HepG2 (cell line): ENCODE measurements around the gene TEX13D. TPM values are rescaled to one million over a fixed set of nuclear protein-coding genes. Genes with fewer than 3 reads are reported as not detected.

Experiments used
- ATAC-seq: fragments of 200-7000 bp; cut with Tn5 transposase; 3 replicates; pipeline ENCODE4 v1.9.1; 2020; ENCODE audit warnings: mild to moderate bottlenecking, moderate library complexity
- BruUV-seq: library from RNA; stranded (reverse); fragments of 400-500 nt; replicated peaks from 2 replicates; lab custom pipeline; 2021; lab: Mats Ljungman, UMichigan
- CTCF ChIA-PET: fragments of 300-600 bp; formaldehyde crosslinking; extraction: SDS; loops from one replicate; lab custom pipeline; 2021; ENCODE audit warnings: low total read pairs, inconsistent platforms, low intra/inter-chr PET ratio; lab: Yijun Ruan, JAX
- POLR2A ChIA-PET: fragments of 350-600 bp; sonication (Branson Sonifier 250); formaldehyde crosslinking; loops from one replicate; lab custom pipeline; 2020; ENCODE audit warnings: antibody characterized with exemption, inconsistent platforms; lab: Yijun Ruan, JAX
- DNase-seq: peaks from one replicate; pipeline ENCODE4 v3.0.0-alpha.2; 2015; ENCODE audit warnings: low spot score
- FAIRE-seq: peaks from 3 replicates; lab custom pipeline; 2011; peaks lifted over from hg19 to GRCh38; lab: Jason Lieb, UNC
- H2AFZ ChIP-seq: one replicate; pipeline ENCODE4 v1.6.1; 2011; ENCODE audit warnings: low read length, inconsistent platforms
- H3K27ac ChIP-seq: fragments of 300-600 bp; 3 replicates; pipeline ENCODE4 v1.8.0; 2011; ENCODE audit warnings: mixed run types, mild to moderate bottlenecking, mixed read lengths, low read length, inconsistent platforms; ENCODE audit not compliant: insufficient read depth; ENCODE audit errors: extremely low read length
- H3K27me3 ChIP-seq, 2 experiments: fragments of 200-600 bp in 1 of 2; 2 replicates in 1 of 2; 3 replicates in 1 of 2; pipeline versions ENCODE4 v1.6.0 to v1.8.0; 2011; ENCODE audit warnings: low read length in 2 of 2, mild to moderate bottlenecking in 2 of 2, moderate library complexity in 2 of 2, inconsistent platforms in 1 of 2; ENCODE audit not compliant: insufficient read depth in 2 of 2, control insufficient read depth in 1 of 2
- H3K36me3 ChIP-seq, 2 experiments: fragments of 200-600 bp in 1 of 2; replicated peaks in 1 of 2; 2 replicates in 1 of 2; 3 replicates in 1 of 2; pipeline versions ENCODE4 v1.5.1 to v1.8.0; 2011; ENCODE audit warnings: low read length in 2 of 2, inconsistent platforms in 1 of 2; ENCODE audit not compliant: insufficient read depth in 2 of 2, control insufficient read depth in 1 of 2
- H3K4me1 ChIP-seq: 2 replicates; pipeline ENCODE4 v1.5.1; 2012; ENCODE audit warnings: low read length, inconsistent platforms; ENCODE audit not compliant: insufficient read depth
- H3K4me2 ChIP-seq: 2 replicates; pipeline ENCODE4 v1.6.0; 2011; ENCODE audit warnings: low read depth, low read length, inconsistent platforms
- H3K4me3 ChIP-seq, 3 experiments: fragments of 200-600 bp in 1 of 3; sonication (generic), shearing (Covaris generic) in 1 of 3; replicated peaks in 1 of 3; 2 replicates each; pipeline ENCODE4 v1.5.1; 2011 to 2016; ENCODE audit warnings: low read length in 3 of 3, inconsistent platforms in 2 of 3, low read depth in 2 of 3, mild to moderate bottlenecking in 2 of 3, control low read depth in 1 of 3, mixed read lengths in 1 of 3; ENCODE audit not compliant: insufficient read depth in 1 of 3
- H3K79me2 ChIP-seq: one replicate; pipeline ENCODE4 v1.6.1; 2011; ENCODE audit warnings: low read length, inconsistent platforms; ENCODE audit not compliant: insufficient read depth
- H3K9ac ChIP-seq: 2 replicates; pipeline ENCODE4 v1.6.0; 2011; ENCODE audit warnings: mild to moderate bottlenecking, low read depth, low read length, inconsistent platforms; ENCODE audit not compliant: insufficient read depth
- H3K9me3 ChIP-seq: 2 replicates; pipeline ENCODE4 v1.5.1; 2012; ENCODE audit warnings: mild to moderate bottlenecking, low read length
- H4K20me1 ChIP-seq: 2 replicates; pipeline ENCODE4 v1.6.0; 2011; ENCODE audit warnings: inconsistent platforms, mild to moderate bottlenecking, low read length, moderate library complexity; ENCODE audit not compliant: insufficient read depth
- BHLHE40 ChIP-seq: IDR thresholded peaks from 2 replicates; pipeline ENCODE4 v1.6.1; 2011; ENCODE audit warnings: low read length, improper control_type of control experiment
- CC2D1A ChIP-seq: sonication (generic); formaldehyde crosslinking; IDR thresholded peaks from 2 replicates; pipeline ENCODE4 v1.8.1; 2023; ENCODE audit warnings: mild to moderate bottlenecking, missing genetic modification reagents
- IKZF1 ChIP-seq: fragments of 450-650 bp; IDR thresholded peaks from 2 replicates; pipeline ENCODE4 v1.7.1; 2016
- IRX3 ChIP-seq: sonication (generic); formaldehyde crosslinking; IDR thresholded peaks from 2 replicates; pipeline ENCODE4 v1.8.1; 2023; ENCODE audit warnings: mild to moderate bottlenecking, low read depth, missing genetic modification reagents, borderline replicate concordance
- LCORL ChIP-seq, 2 experiments: fragments of 450-650 bp in 1 of 2; sonication (generic) in 1 of 2; formaldehyde crosslinking in 1 of 2; IDR thresholded peaks; 2 replicates each; pipeline versions ENCODE4 v1.5.0 to v1.6.1; 2017 to 2020; ENCODE audit warnings: antibody characterized with exemption in 1 of 2, missing genetic modification reagents in 1 of 2
- MAFF ChIP-seq: IDR thresholded peaks from 2 replicates; pipeline ENCODE4 v1.6.1; 2011; ENCODE audit warnings: low read depth, low read length, improper control_type of control experiment
- MAFK ChIP-seq, 2 experiments: IDR thresholded peaks in 1 of 2; conservative IDR thresholded peaks in 1 of 2; 2 replicates each; pipeline ENCODE4 v1.6.1; 2011; ENCODE audit warnings: improper control_type of control experiment in 2 of 2, low read length in 2 of 2
- NFKBIZ ChIP-seq: IDR thresholded peaks from 2 replicates; pipeline ENCODE4 v1.6.1; 2018; ENCODE audit warnings: missing genetic modification reagents, missing compliant biosample characterization
- ZFAT ChIP-seq: sonication (generic); formaldehyde crosslinking; conservative IDR thresholded peaks from 2 replicates; pipeline ENCODE4 v1.8.1; 2023; ENCODE audit warnings: missing genetic modification reagents, inconsistent platforms
- ZNF7 ChIP-seq: IDR thresholded peaks from 2 replicates; pipeline ENCODE4 v1.6.1; 2016; ENCODE audit warnings: missing biosample characterization, missing genetic modification reagents
- WGBS: methylation state at CpG from one replicate; pipeline ENCODE4 v1.1.6; 2017; ENCODE audit warnings: low lambda C conversion rate; 5-methylcytosine and 5-hydroxymethylcytosine counted together
- in situ Hi-C: cut with HindIII; loops from 2 replicates; pipeline ENCODE4 v1.10.0; 2017; ENCODE audit warnings: low pct_unique_long_range_greater_than_20kb; ENCODE audit not compliant: extremely low pct_ligation_motif_present
- intact Hi-C: fragments of 100-400 bp; cut with micrococcal nuclease; formaldehyde crosslinking; loops from one replicate; pipeline ENCODE4 v1.10.0; 2022; ENCODE audit not compliant: unreplicated experiment
- polyA plus RNA-seq, 8 experiments: library from polyadenylated mRNA; depleted of rRNA in 3 of 8; stranded (reverse) in 7 of 8; unstranded in 1 of 8; fragments of >200 nt; fragmentation: Illumina TruSeq in 4 of 8; extraction: Trizol in 4 of 8; gene quantifications; 2 replicates each; pipeline versions ENCODE4 v1.2.1 to v1.2.3, GENCODE V29; 2011 to 2016; ENCODE audit warnings: low read depth in 4 of 8, missing spikeins in 1 of 8, mixed read lengths in 1 of 8; ENCODE audit not compliant: insufficient read depth in 1 of 8
- total RNA-seq, 5 experiments: library from RNA; depleted of rRNA; stranded (reverse); fragments of >200 nt; fragmentation: Illumina TruSeq; extraction: Trizol; gene quantifications; 2 replicates each; pipeline ENCODE4 v1.2.3, GENCODE V29; 2016; ENCODE audit warnings: low read depth in 1 of 5
- TF ChIP-seq, protein P1 (sequence below), 2 experiments: sonication (generic) in 1 of 2; formaldehyde crosslinking in 1 of 2; IDR thresholded peaks; 2 replicates each; pipeline versions ENCODE4 v1.6.1 to v1.9.0; 2014 to 2022; ENCODE audit warnings: antibody characterized with exemption in 1 of 2, borderline replicate concordance in 1 of 2, inconsistent platforms in 1 of 2, low read depth in 1 of 2, missing genetic modification reagents in 1 of 2

Gene TEX13D
- total and polyA plus RNA-seq, 2 of the 13 experiments (the other 11 are each of a cell fraction or from before 2014, with no cell fraction given): not detected

DNA sequence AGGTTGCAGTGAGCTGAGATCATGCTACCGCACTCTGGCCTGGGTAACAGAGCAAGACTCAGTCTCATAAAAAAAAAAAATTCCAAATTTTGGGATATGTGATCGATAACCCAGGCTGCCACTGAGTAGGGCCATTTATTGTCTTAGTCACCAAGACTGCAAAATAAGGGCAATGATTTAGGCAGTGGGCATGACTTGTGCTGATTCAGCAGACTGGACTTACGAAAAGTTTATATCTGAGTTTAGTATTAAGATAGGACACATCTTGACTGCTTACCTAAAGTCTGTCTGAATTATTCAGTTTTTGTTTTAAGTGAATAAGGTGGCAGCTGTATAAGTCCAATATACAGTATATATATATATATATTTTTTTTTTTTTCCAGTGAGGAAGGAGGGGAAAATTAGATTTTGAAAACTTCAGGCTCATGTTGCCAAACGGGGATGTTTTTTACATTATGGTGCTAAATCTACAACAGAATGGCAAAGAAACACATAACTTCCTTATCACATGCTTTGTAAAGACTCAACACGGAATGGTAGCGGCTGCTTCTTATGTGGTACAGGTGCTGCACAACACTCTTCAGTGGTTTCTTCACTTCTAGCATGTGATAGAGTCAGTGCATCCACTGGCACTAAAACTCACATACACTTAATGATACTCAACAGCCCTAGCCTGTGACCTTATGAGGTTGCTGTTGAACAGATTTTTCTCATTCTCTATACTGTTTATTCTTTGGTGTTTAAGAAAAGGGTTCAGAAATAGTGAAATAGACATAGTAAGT, 6.5 kb downstream of the TEX13D start:
- intact Hi-C loops (no loop called here), in situ Hi-C loops (no loop called here)
- H3K4me3 ChIP-seq: no peak overlapping the region
- no peak overlapping the region for H3K27ac ChIP-seq
- no peaks in the 10 kb centered on the region for H3K79me2 ChIP-seq
- FAIRE-seq (no peak), ATAC-seq (no peak), DNase-seq (no peak)
- H4K20me1 ChIP-seq: no peaks in the 10 kb centered on the region
- ChIA-PET CTCF (no interaction called here), POLR2A (no interaction called here)
- H3K9me3 ChIP-seq: no peaks in the 10 kb centered on the region
- BruUV-seq: no TSS peak
- H2AFZ ChIP-seq: no peak overlapping the region
- H3K27me3 ChIP-seq: no peaks in the 10 kb centered on the region
- TF ChIP-seq MAFK (conservative IDR thresholded peaks at IDR 0.05 in 1 of 2, IDR thresholded peaks at IDR 0.05 in 1 of 2; ENCODE audit: low read length in 2 of 2): peak in 1 of 2 experiments; percentile 63; a peak in 2 of 4 replicates
- 0 out of 2 replicates have a peak, but pooled peaks have one; percentile 22 for TF ChIP-seq MAFF
- TF ChIP-seq LCORL (IDR thresholded peaks at IDR 0.05): no peak
- TF ChIP-seq LCORL (CRISPR knock-in tag; IDR thresholded peaks at IDR 0.05): no peak
- no peak for TF ChIP-seq IRX3 (CRISPR knock-in tag)
- H3K4me1 ChIP-seq: no peaks in the 10 kb centered on the region
- WGBS: 19% methylated on average over 6 of the region's 6 CpGs
- H3K9ac ChIP-seq: no peak overlapping the region
- no peaks in the 10 kb centered on the region for H3K36me3 ChIP-seq
- no peak overlapping the region for H3K4me2 ChIP-seq

DNA sequence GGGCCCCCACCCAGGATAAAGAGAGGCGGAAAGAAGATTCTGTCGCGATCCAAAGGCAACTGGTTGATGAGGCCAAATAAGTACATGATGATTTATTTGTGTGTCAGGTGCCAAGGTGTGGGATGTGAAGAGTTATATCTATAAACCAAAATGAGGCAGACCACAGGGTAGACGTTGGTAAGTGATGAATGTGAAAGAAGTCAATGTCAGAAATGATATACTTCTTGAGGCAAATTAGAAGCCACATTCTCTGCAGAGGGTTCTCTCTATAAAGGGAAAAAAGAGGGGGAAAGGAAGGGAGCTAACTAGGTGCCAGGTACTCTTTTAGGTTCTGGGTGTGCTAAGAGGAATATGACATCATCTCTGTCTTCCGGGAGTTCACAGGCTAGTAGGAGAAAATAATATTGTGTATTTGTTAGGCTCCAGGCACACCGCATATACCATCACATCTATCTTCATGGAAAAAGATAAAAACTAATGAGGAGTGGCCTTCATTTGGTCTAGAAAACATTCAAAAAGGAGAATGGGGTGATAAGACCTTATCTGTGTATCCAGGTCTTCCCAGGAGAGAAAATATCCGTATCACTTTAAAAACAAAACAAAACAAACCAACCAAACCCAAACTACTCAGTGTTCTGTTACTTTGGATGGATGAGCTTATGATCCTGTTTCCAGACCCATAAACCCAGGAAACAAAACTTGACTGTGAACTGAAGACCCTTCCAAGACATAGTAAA, 9.1 kb downstream of the TEX13D start:
- Histone ChIP-seq H3K9me3 (no peaks in the 10 kb centered on the region), H3K27me3 (no peaks in the 10 kb centered on the region), H3K9ac (no peak overlapping the region), H3K4me3 (no peak overlapping the region), H3K27ac (no peak overlapping the region), H4K20me1 (no peaks in the 10 kb centered on the region), H3K36me3 (no peaks in the 10 kb centered on the region), H2AFZ (no peak overlapping the region), H3K4me2 (no peak overlapping the region), H3K79me2 (no peaks in the 10 kb centered on the region), H3K4me1 (no peaks in the 10 kb centered on the region)
- intact Hi-C loops: no loop called here
- CTCF ChIA-PET: no interaction called here
- ATAC-seq (no peak), DNase-seq (no peak), FAIRE-seq (no peak)
- BruUV-seq: no TSS peak
- WGBS: 15% methylated on average over 7 of the region's 7 CpGs
- POLR2A ChIA-PET: no interaction called here
- in situ Hi-C loops: no loop called here
- TF ChIP-seq CC2D1A (CRISPR knock-in tag): no peak
- no peak for TF ChIP-seq IKZF1
- TF ChIP-seq NFKBIZ: no peak
- TF ChIP-seq, protein P1, sequence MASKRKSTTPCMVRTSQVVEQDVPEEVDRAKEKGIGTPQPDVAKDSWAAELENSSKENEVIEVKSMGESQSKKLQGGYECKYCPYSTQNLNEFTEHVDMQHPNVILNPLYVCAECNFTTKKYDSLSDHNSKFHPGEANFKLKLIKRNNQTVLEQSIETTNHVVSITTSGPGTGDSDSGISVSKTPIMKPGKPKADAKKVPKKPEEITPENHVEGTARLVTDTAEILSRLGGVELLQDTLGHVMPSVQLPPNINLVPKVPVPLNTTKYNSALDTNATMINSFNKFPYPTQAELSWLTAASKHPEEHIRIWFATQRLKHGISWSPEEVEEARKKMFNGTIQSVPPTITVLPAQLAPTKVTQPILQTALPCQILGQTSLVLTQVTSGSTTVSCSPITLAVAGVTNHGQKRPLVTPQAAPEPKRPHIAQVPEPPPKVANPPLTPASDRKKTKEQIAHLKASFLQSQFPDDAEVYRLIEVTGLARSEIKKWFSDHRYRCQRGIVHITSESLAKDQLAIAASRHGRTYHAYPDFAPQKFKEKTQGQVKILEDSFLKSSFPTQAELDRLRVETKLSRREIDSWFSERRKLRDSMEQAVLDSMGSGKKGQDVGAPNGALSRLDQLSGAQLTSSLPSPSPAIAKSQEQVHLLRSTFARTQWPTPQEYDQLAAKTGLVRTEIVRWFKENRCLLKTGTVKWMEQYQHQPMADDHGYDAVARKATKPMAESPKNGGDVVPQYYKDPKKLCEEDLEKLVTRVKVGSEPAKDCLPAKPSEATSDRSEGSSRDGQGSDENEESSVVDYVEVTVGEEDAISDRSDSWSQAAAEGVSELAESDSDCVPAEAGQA (IDR thresholded peaks at IDR 0.05; ENCODE audit: low read depth): no peak
- TF ChIP-seq, protein P1 (CRISPR knock-in tag; IDR thresholded peaks at IDR 0.05; ENCODE audit: borderline replicate concordance): no peak
- no peak for TF ChIP-seq ZNF7
- no peak for TF ChIP-seq BHLHE40
- no peak for TF ChIP-seq ZFAT (CRISPR knock-in tag)
